ENCODE measurements around the gene ARL13A.
A peak's percentile ranks its signal among the peaks of the same experiment; 100 is the strongest.
"Not testable (repeated sequence)": the region's sequence is repeated elsewhere in the genome, so short reads cannot be mapped to it uniquely, and the experiment has no call there.

Gene ARL13A

DNA sequence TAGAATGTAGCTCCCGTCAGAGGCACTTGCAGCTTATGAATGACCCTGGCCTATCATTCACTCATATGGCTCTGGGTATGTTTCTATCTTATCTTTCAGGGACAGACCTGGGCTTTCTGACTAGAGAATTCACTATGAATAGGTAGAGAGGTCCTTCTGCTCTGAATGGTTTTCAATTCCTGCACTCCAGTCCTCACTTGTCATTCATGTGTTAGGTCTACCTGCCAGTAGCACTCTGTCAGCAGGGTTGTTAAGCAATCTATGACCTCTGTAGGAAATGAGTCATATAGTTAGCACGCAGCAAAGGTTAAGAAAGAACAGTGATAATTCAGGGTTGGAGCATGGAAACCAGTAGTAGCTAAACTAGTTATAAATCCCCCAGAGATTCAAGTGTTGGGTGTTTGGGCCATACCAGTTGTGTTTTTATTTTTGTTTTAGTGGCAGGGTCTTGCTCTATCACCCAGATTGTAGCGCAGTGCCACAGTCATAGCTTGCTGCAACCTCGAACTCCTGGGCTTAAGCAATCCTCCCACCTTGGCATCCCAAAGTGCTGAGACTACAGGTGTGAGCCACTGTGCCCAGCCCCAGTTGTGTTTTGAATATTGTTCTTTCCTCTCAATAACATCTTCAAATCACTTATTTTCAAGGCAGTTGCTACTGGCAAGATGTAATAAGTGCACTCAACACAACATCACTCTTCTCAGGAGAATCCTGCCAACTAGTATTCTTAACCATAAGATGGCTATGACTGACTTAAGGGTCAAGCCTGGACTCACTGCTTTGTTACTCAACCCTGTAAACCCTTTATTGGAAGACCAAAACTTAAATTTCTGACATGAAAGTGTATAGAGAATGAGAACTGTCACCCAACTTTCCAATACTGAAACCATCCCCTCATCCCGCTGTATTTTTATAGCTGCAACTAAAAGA lies 25.1 kb downstream of the ARL13A start:
- DNase-seq = peak; percentile 41

DNA sequence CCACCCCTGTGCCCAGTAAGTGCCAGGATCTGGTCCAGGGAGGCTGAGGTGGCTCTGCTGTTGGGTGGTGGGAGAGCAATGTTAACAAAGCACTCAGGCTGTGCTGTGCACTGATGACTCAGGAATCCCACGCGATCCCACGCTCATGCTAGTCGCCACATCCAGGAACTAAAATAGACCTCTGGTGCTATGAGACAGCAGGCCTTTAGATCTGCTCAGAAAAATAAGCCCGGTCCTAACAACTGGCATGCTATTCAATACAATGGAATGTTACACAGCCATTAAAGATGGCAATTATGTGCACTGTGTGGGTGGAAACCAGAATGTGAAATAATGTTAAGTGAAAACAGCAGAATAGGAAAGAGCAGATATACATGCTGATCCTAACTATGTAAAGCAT lies 26.0 kb downstream of the ARL13A start:
- DNase-seq = peak; percentile 0

DNA sequence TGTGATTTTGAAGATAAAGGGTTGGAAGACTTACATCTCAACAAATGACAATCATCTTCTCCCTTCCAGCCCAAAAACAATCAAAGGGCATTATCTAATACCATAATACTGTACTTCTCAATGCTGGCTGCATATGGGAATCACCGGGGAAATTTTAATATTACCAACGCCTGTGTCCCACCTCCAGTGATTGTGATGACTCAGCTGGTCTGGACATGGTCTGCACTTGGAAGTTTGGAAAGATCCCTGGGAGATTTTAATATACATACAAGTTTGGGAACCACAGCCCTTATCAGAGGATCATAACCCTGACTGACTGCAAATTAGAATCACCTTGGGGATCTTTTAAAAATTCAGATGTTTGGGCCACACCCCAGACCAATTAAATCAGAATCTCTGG lies 29.9 kb downstream of the ARL13A start:
- DNase-seq = no peak

DNA sequence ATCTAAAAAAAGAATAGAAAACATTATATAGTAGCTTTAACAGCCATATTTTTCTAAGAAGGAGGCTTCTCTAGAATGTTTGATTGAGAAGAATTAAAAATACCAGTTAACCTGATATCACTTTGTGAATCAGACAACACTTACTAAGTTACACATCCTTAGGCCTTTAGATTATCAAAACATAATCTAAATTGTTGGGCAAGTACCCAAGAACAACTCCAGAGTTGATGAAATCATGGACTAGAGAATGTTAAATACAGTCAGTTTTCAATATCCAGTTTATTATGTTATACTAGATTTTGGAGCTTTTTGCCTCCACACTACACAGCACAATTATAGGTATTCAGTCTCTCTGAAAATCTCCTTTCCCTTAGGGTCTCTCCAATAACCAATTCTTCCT lies 39.6 kb downstream of the ARL13A start:
- no peak for DNase-seq

DNA sequence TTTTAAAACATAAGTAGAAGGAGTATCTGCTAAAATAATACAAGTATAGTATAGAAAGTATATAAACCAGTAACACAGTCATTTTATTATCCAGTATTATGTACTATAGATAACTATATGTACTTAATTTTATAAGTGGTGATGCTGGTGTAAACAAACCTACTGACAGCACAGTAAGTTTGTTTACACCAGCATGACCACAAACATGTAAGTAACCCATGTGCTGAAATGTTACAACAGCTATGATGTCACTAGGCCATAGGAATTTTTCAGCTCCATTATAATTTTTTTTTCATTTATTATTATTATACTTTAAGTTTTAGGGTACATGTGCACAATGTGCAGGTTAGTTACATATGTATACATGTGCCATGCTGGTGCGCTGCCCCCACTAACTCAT lies 42.5 kb downstream of the ARL13A start:
- not testable (repeated sequence) for DNase-seq

DNA sequence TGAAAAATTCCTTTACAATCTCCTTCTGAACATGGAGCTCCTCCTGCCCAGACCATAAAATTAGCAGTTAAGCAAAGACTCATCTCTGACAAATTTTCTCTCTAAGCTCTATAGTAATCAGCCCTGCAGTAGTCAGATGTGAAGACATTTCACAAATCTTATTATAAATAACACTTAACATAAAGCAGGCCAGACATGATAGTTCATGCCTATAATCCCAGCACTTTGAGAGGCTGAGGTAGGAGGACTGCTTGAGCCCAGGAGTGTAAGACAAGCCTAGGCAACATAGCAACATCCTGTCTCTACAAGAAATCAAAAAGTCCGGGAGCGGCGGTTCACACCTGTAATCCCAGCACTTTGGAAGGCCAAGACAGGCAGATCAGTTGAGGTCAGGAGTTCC lies 52.5 kb downstream of the ARL13A start:
- DNase-seq = no peak

DNA sequence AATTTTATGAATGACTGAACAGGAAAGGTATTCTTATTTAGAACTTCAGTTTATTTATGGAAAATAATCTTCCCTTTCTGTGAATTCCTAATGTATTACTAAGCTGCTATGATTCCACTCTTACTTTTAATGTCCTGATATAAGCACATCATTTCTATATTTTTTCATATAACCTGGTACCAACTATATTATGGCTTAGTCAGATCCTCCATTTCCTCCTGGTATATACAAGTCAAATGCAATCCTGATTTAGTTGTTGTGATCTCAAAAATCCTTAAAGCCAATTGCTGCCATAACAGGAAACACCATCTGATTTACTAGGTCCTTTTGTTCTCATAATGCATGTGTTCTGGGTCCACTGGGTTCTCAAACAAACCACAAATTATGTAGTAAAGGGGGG lies 55.6 kb downstream of the ARL13A start:
- DNase-seq = no peak

DNA sequence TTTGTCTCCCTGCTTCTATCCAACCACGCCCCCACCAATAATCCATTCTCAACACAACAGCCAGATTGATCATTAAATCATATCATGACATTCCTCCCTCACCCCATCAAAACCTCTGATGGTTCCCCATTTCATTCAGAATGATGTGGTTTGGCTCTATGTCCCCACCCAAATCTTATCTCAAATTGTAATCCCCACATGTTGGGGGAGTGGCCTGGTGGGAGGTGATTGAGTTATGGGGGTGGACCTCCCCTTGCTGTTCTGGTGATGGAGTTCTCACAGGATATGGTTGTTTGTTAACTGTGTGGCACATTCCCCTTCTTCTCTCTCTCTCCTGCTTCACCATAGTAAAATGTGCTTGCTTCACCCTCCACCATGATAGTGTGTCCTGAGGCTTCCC lies 59.1 kb downstream of the ARL13A start:
- peak; percentile 58 for DNase-seq

DNA sequence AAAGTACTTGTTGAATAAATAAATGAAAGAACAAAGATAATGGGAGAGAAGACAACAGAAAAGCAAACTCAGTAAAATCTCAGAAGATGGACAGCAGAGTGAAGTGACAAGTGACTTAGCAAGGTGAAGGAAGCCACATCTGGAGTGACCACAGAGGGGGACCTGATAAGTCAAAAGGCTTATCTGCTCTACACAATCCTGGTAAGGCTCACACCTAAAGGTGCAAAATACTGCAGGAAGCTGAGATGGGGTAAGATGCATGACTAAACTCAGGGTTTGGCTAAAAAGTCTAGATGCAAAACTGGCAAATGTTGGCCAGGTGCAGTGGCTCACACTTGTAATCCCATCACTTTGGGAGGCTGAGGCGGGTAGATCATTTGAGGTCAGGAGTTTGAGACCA lies 60.2 kb downstream of the ARL13A start:
- no peak for DNase-seq

DNA sequence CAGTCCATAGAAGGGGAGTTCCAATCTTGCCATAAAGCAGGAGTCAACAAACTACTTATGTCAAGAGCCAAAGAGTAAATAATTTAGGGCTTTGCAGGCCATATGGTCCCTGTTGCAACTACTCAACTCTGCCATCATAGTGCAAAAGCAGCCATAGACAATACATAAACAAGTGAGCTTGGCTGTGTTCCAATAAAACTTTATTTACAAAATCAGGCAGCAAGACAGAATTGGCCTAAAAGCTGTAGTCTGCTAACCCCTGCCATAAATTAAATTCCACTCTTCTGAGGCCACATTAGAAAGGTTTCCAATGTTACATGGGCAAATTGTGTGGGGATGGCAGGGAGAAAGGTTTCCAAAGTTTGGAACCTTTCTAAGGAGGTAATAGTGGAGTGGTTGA lies 67.7 kb downstream of the ARL13A start:
- no peak for DNase-seq

DNA sequence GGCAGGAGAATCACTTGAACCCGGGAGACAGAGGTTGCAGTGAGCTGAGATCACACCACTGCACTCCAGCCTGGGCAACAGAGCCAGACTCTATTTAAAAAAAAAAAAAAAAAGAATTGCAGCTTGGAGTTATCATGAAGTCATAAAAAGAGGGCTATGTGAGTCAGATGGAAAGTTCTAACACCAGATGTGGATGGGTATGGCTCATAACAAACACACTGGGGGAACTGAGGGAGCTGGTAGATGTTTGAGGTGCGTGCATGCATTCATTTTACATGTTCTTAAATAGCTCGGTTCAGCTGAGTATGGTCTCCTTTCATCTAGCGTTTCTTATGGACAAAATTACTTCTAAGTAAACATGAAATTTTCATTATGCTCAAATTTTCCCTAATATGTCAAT lies 70.7 kb downstream of the ARL13A start:
- no peak for DNase-seq

Measured in OCI-M1 (cell line).